Medulla oblongata (tissue), 1 donor: Measurements from ENCODE around the gene AEBP2.

ENCODE experiments used
- DNase-seq: peaks from one replicate; pipeline ENCODE4 v3.0.0-alpha.2; 2015; ENCODE audit errors: extremely low spot score

The AEBP2 gene

GRCh38 chr12:19553175-19553574, 113.9 kb downstream of the AEBP2 start:
- no peak for DNase-seq

- DNase-seq = no peak
Measured at GRCh38 chr12:19561411-19561961, 122.2 kb downstream of the AEBP2 start.
